T47D (cell line): ENCODE results near the gene REM2.

ENCODE experiments used
- DNase-seq, 2 experiments: peaks; one replicate each; pipeline versions ENCODE4 v3.0.0 to v3.0.0-alpha.2; 2011 to 2012; ENCODE audit warnings: low read depth in 1 of 2, low spot score in 1 of 2
- JUND ChIP-seq: IDR thresholded peaks from 2 replicates; pipeline ENCODE4 v1.6.1; 2012; ENCODE audit warnings: low read depth
- in situ Hi-C: cut with HindIII; loops from 2 replicates; pipeline ENCODE4 v1.10.0; 2016; ENCODE audit warnings: low sequenced_read_pairs, low pct_unique_long_range_greater_than_20kb

Gene REM2, protein sequence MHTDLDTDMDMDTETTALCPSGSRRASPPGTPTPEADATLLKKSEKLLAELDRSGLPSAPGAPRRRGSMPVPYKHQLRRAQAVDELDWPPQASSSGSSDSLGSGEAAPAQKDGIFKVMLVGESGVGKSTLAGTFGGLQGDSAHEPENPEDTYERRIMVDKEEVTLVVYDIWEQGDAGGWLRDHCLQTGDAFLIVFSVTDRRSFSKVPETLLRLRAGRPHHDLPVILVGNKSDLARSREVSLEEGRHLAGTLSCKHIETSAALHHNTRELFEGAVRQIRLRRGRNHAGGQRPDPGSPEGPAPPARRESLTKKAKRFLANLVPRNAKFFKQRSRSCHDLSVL

DNA sequence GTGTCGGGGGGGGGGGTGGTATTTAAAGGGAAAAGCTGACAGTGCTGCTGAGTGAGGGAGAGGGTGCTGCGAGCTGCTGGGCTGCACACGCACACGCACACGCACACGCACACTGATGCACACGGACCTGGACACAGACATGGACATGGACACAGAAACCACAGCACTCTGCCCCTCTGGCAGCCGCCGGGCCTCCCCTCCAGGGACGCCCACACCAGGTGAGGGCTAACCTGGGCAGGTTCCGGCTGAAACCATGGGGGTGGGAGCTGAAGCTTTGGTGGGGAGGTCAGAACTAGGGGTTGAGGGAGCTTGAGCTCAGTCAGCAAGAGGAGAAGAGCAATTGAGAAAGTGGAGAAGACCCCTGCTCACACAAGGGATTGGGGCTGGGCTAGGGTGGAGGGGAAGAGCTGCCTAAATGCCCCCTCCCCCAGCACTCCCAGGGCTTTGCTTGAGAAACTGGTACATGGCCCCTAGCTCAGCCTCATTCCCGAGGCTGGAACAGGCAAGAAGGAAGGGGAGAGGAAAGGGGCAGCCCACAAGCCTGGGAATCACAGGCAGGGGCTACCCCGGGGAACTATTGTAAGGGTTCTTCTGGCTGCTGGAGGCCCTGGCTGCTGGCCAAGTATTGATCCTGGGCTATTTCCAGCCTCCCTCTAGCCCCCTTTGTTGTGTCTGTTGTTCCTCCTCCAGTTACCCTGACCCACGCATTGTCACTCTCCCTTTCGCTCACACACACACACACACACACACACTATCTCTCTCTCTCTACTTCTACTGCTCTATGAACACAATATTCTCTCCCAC lies at the start of gene REM2:
TSS of gene REM2 (plus strand) at position 50 of the 804 bp plus-strand sequence. CDS start at position 116, 66 bp downstream.
- in situ Hi-C loops, result no loop called here
- TF ChIP-seq JUND, result no peak
- DNase-seq, result no peak

DNA sequence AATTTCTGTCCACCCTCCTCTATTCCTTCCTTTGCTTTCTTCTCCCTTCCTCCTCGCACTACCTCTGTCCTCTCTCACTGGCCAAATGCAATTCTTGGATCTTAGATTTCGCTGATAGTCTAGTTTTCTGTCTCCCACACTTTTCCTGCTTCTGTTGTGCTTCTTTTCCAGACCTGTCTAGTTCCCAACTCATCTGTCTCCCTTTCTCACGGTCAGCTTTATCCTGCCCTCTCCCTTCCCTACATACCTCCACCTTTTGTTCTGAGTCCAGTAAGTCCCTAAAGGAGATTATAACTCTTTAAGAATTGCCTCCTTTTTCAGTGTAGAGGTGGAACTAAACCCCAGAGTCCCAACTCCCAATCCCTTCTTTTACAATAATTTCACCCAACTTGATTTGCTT lies 47.5 kb upstream of the REM2 start:
- in situ Hi-C loops, result no loop called here
- TF ChIP-seq JUND, result no peak
- no peak for DNase-seq

DNA sequence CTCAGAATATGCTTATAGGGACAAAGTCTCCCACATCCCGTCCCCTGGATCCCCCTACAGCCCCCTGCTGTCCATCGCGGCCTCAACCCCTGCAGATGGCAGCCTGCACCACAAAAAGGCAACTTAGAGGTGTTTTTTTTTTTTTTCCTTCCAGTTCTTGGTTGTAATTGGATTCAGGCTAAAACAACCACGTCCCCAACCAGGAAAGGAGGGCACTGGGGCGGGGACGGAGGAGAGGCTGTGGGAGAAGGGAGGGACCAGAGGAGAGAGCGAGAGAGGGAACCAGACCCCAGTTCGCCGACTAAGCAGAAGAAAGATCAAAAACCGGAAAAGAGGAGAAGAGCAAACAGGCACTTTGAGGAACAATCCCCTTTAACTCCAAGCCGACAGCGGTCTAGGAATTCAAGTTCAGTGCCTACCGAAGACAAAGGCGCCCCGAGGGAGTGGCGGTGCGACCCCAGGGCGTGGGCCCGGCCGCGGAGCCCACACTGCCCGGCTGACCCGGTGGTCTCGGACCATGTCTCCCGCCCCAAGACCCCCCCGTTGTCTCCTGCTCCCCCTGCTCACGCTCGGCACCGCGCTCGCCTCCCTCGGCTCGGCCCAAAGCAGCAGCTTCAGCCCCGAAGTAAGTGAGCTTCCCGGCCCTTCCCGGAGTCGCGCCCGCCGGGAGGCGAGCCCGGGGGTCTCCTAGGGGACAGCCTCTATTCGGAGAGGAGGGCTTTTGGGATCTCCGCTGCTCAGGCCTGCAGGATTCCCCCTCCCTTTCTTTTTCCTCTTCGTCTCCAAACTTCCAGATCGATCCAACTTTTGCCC lies 46.5 kb upstream of the REM2 start, which contains the start of gene MMP14:
TSS of gene MMP14 (plus strand) at position 285 of the 813 bp plus-strand sequence. CDS start at position 518, 233 bp downstream.
- in situ Hi-C loops, result no loop called here

DNA sequence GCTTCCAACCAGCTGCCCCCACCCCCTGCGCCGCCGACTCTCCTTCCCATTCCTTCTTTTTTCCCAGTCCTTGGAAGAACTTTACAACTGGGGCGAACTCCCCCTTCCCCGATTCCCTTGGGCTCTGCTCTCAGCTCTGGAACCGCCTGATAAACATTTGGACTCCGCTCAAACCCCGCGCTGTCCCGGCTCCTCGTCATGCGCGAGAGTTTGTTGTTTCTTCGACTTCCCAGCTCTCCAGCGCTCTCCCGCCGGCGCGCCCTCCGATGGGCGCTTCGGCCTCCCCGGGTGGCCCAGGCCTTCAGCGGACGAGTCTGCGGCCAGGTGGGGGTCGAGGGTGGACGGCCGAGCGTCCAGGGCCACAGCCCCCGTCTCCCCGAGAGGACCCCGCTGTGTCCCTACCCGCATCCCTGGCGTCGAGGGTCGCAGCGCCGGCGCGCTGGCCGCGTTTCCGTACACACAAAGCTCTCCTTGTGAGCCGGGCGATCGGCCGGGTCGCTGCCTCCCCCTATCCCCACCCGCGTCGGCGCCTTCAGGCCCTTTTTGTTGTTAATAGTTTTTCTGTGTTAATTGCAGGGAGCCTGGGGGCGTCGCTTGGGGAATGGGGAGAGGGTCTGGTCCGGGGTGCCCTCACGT lies 45.8 kb upstream of the REM2 start:
- in situ Hi-C loops, result no loop called here
- DNase-seq, result peak; percentile 60 to 64
- no peak for TF ChIP-seq JUND

More for the DNA sequence above, 46.5 kb upstream of the REM2 start, which contains the start of gene MMP14:
- no peak for DNase-seq
- no peak for TF ChIP-seq JUND

DNA sequence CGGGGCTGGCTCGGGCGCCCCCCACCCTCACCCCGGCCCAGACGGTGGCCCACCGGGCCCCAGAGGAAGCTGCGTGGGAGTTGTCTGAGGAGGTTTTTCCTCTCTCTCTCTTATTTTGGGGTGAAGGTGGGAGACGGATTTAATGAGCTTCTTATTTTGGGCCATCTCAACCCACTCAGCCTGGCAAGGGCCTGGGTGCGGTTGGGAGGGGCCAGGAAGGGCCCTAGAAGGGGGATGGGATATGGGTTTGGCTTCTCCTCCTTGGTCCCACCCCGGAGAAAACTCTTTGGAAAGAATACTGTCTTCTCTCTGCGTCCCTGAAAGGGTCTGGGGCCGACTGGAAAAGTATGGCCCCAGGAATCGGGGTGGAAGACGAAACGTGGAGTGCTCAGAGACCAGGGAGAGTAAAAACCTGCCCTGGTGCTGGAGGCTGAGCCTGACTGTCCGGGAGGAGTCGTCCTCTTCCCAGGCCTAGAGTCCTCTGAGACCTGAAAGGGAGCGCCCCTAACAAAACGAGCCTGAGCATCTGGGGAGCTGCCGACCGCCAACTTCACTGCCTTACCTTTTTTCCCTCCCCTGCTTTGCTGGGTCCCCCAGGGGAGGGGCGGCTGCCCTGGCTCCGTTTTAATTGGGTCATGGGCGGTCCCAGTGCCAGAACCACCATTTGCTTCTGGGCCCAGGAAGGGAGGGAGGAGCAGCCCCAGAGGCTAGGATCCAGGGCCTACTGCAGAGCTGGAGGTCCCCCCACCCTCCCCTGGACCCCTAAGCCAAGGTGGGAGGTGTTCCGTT lies 45.1 kb upstream of the REM2 start:
- no peak for DNase-seq
- in situ Hi-C loops, result no loop called here
- TF ChIP-seq JUND, result no peak

DNA sequence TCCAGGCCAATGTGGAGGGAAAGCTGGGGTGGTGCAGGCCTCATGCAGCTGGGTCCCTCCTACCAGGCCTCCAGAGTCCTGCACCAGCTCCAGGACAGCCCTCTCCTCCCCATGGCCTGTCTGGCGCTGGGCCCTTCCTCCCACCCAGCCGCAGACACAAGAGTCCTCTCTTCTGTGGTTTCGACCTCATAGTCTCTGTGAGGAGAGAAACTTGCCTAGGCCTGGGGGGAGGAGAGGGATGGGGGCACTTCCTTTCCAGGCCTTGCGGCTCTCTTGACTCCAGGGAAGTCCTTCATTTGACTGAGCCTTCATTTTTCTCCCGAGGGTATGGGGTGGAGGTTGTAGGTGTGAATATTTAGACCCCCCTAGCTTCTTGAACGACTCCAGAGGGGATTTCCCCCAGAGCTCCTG lies 44.4 kb upstream of the REM2 start:
- in situ Hi-C loops, result no loop called here
- no peak for DNase-seq
- TF ChIP-seq JUND, result no peak

DNA sequence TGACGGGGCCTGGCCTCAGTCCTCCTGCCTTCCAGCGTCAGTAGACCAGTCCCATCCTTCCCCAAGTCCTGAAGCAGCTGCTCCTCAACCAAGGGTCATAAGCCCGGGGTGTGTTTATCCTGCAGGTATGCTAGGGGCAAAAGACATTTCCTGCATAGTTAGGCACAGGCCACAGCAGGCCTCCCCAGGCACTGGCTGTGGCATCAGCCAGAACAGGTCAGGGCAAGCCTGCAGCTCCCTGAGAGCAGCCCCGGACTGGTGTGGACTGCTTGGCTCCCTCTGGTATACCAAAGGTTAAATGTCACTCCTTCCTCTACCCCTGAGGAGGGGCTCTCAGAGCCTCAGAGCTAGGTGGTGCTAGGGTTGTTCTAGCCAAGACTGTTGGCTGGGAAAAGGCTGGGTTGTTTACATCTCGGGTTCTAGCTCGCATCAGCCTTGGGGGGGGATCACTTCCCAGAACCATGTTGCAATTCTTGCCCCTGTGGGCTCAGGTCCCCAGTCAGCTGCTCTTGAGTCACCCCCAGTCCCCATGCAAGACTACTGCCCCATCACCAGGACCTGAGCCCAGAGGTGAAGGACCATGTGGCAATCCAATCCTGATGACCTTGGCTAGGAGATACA lies 43.8 kb upstream of the REM2 start:
- TF ChIP-seq JUND, result no peak
- in situ Hi-C loops, result no loop called here
- no peak for DNase-seq

DNA sequence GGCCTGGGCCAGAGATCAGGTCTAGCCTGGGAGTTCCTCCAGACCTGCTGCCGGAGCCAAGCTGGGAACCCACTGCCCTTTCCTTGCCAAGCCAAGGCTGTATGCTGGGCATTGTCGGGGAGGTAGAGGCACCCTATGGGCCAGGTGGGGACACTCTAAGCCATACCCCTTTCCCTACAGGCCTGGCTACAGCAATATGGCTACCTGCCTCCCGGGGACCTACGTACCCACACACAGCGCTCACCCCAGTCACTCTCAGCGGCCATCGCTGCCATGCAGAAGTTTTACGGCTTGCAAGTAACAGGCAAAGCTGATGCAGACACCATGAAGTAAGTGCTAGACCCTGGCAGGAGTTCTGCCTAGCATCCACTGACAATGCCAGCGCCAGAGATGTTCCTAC lies 41.7 kb upstream of the REM2 start:
- DNase-seq, result no peak
- in situ Hi-C loops, result no loop called here
- TF ChIP-seq JUND, result no peak

DNA sequence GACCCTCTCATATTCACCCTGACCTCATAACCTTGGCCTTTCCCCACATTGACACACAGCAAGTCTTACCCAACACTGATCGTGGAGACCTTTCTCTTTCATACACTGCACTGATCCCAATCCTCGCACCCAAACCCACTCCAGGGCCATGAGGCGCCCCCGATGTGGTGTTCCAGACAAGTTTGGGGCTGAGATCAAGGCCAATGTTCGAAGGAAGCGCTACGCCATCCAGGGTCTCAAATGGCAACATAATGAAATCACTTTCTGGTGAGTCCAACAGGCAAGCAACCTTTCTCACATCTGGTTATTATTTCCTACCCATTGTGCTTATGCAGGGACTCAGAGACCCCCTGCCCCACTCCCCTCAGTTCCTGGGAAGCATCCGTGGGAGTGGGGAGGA lies 41.3 kb upstream of the REM2 start:
- no peak for TF ChIP-seq JUND
- no peak for DNase-seq
- in situ Hi-C loops, result no loop called here

DNA sequence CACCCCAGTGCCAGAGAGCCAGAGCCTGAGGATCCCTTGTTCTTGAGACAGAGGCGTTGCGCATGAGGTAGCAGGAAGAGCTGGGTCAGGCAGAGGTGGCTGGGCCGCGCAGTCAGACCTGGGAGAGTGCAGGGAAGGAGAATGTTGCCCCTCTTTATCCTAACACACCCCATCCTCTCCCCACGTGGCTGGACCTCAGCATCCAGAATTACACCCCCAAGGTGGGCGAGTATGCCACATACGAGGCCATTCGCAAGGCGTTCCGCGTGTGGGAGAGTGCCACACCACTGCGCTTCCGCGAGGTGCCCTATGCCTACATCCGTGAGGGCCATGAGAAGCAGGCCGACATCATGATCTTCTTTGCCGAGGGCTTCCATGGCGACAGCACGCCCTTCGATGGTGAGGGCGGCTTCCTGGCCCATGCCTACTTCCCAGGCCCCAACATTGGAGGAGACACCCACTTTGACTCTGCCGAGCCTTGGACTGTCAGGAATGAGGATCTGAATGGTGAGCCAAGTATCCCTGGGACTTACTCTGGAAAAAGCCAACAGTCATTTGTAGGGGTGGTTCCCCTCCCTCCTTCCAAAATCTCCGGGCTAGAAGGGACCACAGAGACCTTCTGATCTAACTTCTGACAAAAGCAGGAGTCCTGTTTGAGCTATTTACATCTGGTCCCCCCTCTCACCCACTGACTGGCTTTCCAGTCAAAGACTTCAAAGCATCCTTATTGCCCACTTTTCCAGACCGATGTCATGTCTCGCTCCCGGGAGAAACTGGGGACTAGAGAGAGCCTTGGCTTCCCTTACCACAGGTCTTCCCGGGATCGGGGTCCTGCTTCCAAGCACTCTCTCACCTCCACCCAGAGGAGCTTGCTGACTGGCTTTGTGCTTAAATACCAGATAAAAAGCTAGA lies 40.6 kb upstream of the REM2 start:
- no peak for TF ChIP-seq JUND
- DNase-seq, result no peak
- in situ Hi-C loops, result no loop called here
